ENCODE measurements around the gene POLR3B. TPM values are rescaled to one million over a fixed set of nuclear protein-coding genes. Genes with fewer than 3 reads are reported as not detected.
A peak's percentile ranks its signal among the peaks of the same experiment; 100 is the strongest.
"Not testable (repeated sequence)": the region's sequence is repeated elsewhere in the genome, so short reads cannot be mapped to it uniquely, and the experiment has no call there.

The POLR3B gene
- total RNA-seq, result 11.5 and 14.3 TPM in 2 replicates

DNA sequence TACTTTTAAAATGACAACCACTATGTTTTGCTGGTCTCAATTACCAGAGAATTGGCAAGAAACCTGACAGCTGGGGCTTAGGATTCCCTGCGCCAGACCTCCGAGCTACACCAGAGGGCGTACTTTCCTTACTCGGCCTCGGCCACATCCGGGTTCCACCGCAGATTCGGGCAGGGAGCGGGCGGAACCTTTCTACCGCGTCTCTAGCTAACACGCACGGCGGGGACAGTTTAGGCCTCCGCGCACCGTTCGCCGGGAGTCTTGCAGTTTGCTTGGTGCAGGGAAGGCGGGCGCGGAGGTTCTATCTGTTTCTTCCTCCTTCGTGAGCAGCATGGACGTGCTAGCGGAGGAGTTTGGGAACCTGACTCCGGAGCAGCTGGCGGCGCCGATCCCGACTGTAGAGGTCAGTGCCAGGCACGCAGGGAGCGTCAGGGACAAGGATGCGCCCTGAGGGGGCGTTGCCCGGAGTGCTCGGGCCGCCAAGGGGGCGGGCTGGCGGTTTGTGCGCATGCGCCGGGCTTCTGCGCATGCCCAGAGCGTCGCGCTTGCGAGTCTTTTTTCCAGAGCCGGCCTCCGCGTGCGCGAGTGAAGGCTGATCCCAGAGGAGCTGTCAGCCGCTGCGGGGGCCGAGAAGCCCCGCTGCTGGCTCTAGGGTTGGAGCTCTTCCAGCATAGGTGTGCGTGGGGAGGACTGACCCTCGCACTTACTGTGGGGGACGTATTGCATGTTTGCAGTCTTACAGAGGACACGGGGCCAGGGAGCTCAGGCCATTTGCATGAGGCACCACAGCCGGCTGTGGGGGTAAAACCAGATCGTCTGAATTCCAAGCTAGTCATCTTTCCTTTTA is at the start of gene POLR3B:
POLR3B (plus strand) TSS at position 200 of the 847 bp plus-strand sequence; CDS start at position 332, 132 bp downstream.
- H3K4me3 Mint-ChIP-seq, result peak within 1 kb of the TSS; percentile 85
- no peaks in the 10 kb centered on the region for H3K27me3 Mint-ChIP-seq (ENCODE audit: insufficient read depth)
- H3K27ac Mint-ChIP-seq, result peak within 1 kb of the TSS; percentile 79
- H3K4me1 Mint-ChIP-seq (ENCODE audit: low read depth), result peaks cover 16% of the 10 kb centered on the region
- peaks cover 4% of the 10 kb centered on the region for H3K36me3 Mint-ChIP-seq (ENCODE audit: low read depth)
- intact Hi-C loops (cut with micrococcal nuclease), result loop anchor here (1.0 to 10.0 kb wide), 12 partner anchors 29 to 1120 kb away; partner anchors contain the start of genes APPL2, C12orf75, CRY1 and MTERF2
- peak; percentile 94 for DNase-seq (ENCODE audit: low spot score)
- no peaks in the 10 kb centered on the region for H3K9me3 Mint-ChIP-seq

- no peak overlapping the region for H3K27ac Mint-ChIP-seq
- intact Hi-C loops (cut with micrococcal nuclease), result loop anchor here (5.0 kb wide), 1 partner anchor 594 kb away; no protein-coding TSS in a partner anchor
- peaks cover 2% of the 10 kb centered on the region for H3K36me3 Mint-ChIP-seq (ENCODE audit: low read depth)
These were observed 49.4 kb upstream of the POLR3B start for GRCh38 chr12:106308121-106308520.

GRCh38 chr12:106308611-106309010 is 48.9 kb upstream of the POLR3B start:
- intact Hi-C loops (cut with micrococcal nuclease), result loop anchor here (5.0 kb wide), 1 partner anchor 594 kb away; no protein-coding TSS in a partner anchor
- Mint-ChIP-seq H3K9me3 (no peaks in the 10 kb centered on the region), H3K27me3 (ENCODE audit: insufficient read depth) (no peaks in the 10 kb centered on the region), H3K27ac (no peak overlapping the region), H3K4me1 (ENCODE audit: low read depth) (peaks cover 32% of the 10 kb centered on the region), H3K4me3 (no peak overlapping the region), H3K36me3 (ENCODE audit: low read depth) (peaks cover 2% of the 10 kb centered on the region)
- no peak for DNase-seq (ENCODE audit: low spot score)

More at GRCh38 chr12:106308121-106308520, 49.4 kb upstream of the POLR3B start:
- no peak overlapping the region for H3K4me3 Mint-ChIP-seq
- H3K9me3 Mint-ChIP-seq, result no peaks in the 10 kb centered on the region
- no peak for DNase-seq (ENCODE audit: low spot score)
- peaks cover 37% of the 10 kb centered on the region for H3K4me1 Mint-ChIP-seq (ENCODE audit: low read depth)
- no peaks in the 10 kb centered on the region for H3K27me3 Mint-ChIP-seq (ENCODE audit: insufficient read depth)

- peaks cover 20% of the 10 kb centered on the region for H3K4me1 Mint-ChIP-seq (ENCODE audit: low read depth)
- H3K4me3 Mint-ChIP-seq, result no peak overlapping the region
- no peak for DNase-seq (ENCODE audit: low spot score)
- intact Hi-C loops (cut with micrococcal nuclease), result loop anchor here (5.0 kb wide), 1 partner anchor 592 kb away; no protein-coding TSS in a partner anchor
- H3K27ac Mint-ChIP-seq, result no peak overlapping the region
- peaks cover 2% of the 10 kb centered on the region for H3K36me3 Mint-ChIP-seq (ENCODE audit: low read depth)
- H3K27me3 Mint-ChIP-seq (ENCODE audit: insufficient read depth), result no peaks in the 10 kb centered on the region
- no peaks in the 10 kb centered on the region for H3K9me3 Mint-ChIP-seq
These were observed 47.7 kb upstream of the POLR3B start for GRCh38 chr12:106309671-106310505.

- H3K27me3 Mint-ChIP-seq (ENCODE audit: insufficient read depth), result no peaks in the 10 kb centered on the region
- H3K4me3 Mint-ChIP-seq, result no peak overlapping the region
- no peak for DNase-seq (ENCODE audit: low spot score)
- H3K9me3 Mint-ChIP-seq, result no peaks in the 10 kb centered on the region
- intact Hi-C loops (cut with micrococcal nuclease), result no loop called here
- H3K36me3 Mint-ChIP-seq (ENCODE audit: low read depth), result peaks cover 2% of the 10 kb centered on the region
- H3K4me1 Mint-ChIP-seq (ENCODE audit: low read depth), result peaks cover 12% of the 10 kb centered on the region
- no peak overlapping the region for H3K27ac Mint-ChIP-seq
These were observed 46.9 kb upstream of the POLR3B start for GRCh38 chr12:106310687-106311086.

DNA sequence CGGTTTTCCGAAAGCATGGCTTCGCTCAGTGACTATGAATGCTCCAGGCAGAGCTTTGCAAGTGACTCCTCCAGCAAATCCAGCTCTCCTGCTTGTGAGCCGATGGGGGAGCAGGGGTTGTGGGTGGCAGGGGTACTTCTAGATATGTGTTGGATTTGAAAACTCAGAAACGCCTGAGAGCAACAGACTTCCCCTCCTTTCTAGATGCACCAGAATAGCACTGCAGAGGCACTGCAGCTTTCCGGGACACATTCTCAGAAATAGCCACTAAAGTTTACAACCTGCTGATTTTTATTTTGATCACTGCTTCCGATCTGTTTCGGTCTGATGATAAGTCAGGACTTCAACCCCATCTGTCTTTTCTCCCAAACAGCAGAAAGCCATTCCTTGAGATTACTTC is 46.4 kb upstream of the POLR3B start:
- H3K9me3 Mint-ChIP-seq, result no peaks in the 10 kb centered on the region
- no peak for DNase-seq (ENCODE audit: low spot score)
- H3K27ac Mint-ChIP-seq, result no peak overlapping the region
- H3K36me3 Mint-ChIP-seq (ENCODE audit: low read depth), result peaks cover 2% of the 10 kb centered on the region
- intact Hi-C loops (cut with micrococcal nuclease), result no loop called here
- no peaks in the 10 kb centered on the region for H3K27me3 Mint-ChIP-seq (ENCODE audit: insufficient read depth)
- peaks cover 11% of the 10 kb centered on the region for H3K4me1 Mint-ChIP-seq (ENCODE audit: low read depth)
- no peak overlapping the region for H3K4me3 Mint-ChIP-seq

DNA sequence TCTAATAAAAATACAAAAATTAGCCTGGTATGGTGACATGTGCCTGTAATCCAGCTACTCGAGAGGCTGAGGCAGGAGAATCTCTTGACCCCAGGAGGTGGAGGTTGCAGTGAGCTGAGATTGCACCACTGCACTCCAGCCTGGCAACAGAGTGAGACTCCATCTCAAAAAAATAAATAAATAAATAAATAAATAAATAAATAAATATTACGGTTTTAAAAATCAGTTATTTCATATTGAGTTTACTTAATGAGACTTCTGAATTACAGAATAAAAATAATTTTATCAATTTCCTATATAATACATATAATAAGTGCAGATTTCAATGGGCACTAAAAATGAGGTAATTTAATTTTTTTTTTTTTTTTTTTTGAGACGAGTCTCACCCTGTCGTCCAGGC is 44.1 kb upstream of the POLR3B start:
- H3K27ac Mint-ChIP-seq; intact Hi-C loops (cut with micrococcal nuclease); H3K36me3 Mint-ChIP-seq (ENCODE audit: low read depth); H3K4me3 Mint-ChIP-seq; H3K9me3 Mint-ChIP-seq; DNase-seq (ENCODE audit: low spot score); H3K27me3 Mint-ChIP-seq (ENCODE audit: insufficient read depth): not testable (repeated sequence)
- peaks cover 11% of the 10 kb centered on the region for H3K4me1 Mint-ChIP-seq (ENCODE audit: low read depth)

DNA sequence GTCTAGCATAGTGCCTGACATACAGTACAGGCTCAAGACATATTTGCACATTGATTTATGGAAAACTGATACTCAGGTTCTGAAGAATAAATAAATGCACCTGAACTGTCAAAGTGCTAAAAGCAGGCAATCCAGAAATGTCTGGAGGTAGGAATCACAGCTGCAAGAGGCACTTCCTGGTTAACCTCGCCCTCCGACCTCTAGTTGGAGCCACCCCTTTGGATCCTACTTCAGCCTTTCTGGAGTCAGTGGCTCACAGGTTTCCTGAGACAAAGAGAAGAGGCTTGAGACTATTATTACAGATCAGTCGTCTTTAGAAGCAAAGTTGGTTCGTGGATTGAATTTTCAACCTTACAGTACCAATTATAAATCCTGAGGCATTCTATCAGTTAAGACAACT is 42.0 kb upstream of the POLR3B start:
- Mint-ChIP-seq H3K27ac (no peak overlapping the region), H3K4me3 (no peak overlapping the region), H3K4me1 (ENCODE audit: low read depth) (peaks cover 8% of the 10 kb centered on the region), H3K9me3 (no peaks in the 10 kb centered on the region), H3K27me3 (ENCODE audit: insufficient read depth) (no peaks in the 10 kb centered on the region), H3K36me3 (ENCODE audit: low read depth) (peaks cover 4% of the 10 kb centered on the region)
- intact Hi-C loops (cut with micrococcal nuclease), result no loop called here
- DNase-seq (ENCODE audit: low spot score), result no peak

DNA sequence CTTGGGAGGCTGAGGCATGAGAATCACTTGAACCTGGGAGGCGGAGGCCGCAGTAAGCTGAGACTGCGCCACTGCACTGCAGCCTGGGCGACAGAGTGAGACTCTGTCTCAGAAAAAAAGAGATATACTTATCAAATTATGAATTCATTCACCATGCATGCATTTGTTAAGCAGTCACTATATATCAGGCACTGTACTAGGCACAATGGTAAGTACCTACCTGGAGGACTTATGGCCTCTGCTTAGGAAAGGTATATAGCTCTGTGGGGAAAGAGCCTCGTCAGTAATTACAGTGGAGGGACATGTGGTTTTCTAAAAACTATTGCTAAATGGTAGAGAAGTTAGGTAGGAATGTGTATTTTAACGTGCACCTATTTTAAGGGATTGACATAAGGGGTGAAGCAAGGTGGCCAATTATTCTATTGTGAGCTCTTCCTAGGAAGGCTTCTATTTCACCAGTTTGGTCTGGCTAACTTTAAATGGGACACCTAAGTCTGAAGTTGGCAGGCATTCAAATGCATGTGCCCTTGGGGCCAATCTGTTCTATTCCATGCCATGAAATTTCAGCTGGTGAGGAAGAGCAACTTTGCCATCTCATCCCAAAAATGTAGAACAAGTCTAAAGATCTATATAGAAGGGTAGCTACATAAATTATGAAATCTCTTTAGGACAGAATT is 40.0 kb upstream of the POLR3B start:
- peaks cover 9% of the 10 kb centered on the region for H3K36me3 Mint-ChIP-seq (ENCODE audit: low read depth)
- intact Hi-C loops (cut with micrococcal nuclease), result no loop called here
- DNase-seq (ENCODE audit: low spot score), result no peak
- no peaks in the 10 kb centered on the region for H3K27me3 Mint-ChIP-seq (ENCODE audit: insufficient read depth)
- no peaks in the 10 kb centered on the region for H3K4me1 Mint-ChIP-seq (ENCODE audit: low read depth)
- no peak overlapping the region for H3K4me3 Mint-ChIP-seq
- no peak overlapping the region for H3K27ac Mint-ChIP-seq
- no peaks in the 10 kb centered on the region for H3K9me3 Mint-ChIP-seq

- no peak overlapping the region for H3K27ac Mint-ChIP-seq
- intact Hi-C loops (cut with micrococcal nuclease), result no loop called here
- H3K9me3 Mint-ChIP-seq, result no peaks in the 10 kb centered on the region
- H3K36me3 Mint-ChIP-seq (ENCODE audit: low read depth), result peaks cover 19% of the 10 kb centered on the region
- H3K27me3 Mint-ChIP-seq (ENCODE audit: insufficient read depth), result no peaks in the 10 kb centered on the region
- DNase-seq (ENCODE audit: low spot score), result no peak
- H3K4me3 Mint-ChIP-seq, result no peak overlapping the region
- H3K4me1 Mint-ChIP-seq (ENCODE audit: low read depth), result no peaks in the 10 kb centered on the region
These were observed 36.3 kb upstream of the POLR3B start for GRCh38 chr12:106321139-106321850.

GRCh38 chr12:106323537-106323936 is 34.0 kb upstream of the POLR3B start:
- Mint-ChIP-seq H3K36me3 (ENCODE audit: low read depth) (peaks cover 18% of the 10 kb centered on the region), H3K4me1 (ENCODE audit: low read depth) (no peaks in the 10 kb centered on the region), H3K27me3 (ENCODE audit: insufficient read depth) (no peaks in the 10 kb centered on the region), H3K27ac (no peak overlapping the region), H3K4me3 (no peak overlapping the region), H3K9me3 (no peaks in the 10 kb centered on the region)
- no peak for DNase-seq (ENCODE audit: low spot score)
- intact Hi-C loops (cut with micrococcal nuclease), result no loop called here

DNA sequence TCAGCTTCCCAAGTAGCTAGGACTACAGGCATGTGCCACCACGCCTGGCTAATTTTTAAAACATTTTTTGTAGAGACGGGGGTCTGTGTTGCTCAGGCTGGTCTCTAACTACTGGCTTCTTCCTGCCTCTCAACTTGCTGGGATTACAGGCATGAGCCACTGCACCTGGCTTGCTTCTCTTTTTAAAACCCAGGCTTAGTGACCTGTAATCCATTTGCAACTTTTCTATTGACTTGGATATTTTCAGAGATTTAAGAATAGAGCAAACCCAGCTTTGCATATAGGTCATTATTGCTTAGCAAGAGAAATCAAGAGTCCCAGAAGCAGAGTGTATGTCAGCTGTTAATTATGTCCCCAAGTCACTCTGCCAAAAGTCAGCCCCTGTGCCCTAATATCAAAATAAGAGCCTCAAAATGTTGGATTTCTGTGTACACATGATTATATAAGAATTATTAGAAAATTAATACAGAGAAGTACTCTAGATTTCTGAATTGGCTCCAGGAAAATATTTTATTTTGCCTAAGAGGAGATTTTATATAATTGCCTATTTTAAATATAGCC is 30.2 kb upstream of the POLR3B start:
- no peaks in the 10 kb centered on the region for H3K4me1 Mint-ChIP-seq (ENCODE audit: low read depth)
- no peaks in the 10 kb centered on the region for H3K27me3 Mint-ChIP-seq (ENCODE audit: insufficient read depth)
- no peak overlapping the region for H3K4me3 Mint-ChIP-seq
- H3K9me3 Mint-ChIP-seq, result no peaks in the 10 kb centered on the region
- DNase-seq (ENCODE audit: low spot score), result no peak
- peaks cover 16% of the 10 kb centered on the region for H3K36me3 Mint-ChIP-seq (ENCODE audit: low read depth)
- H3K27ac Mint-ChIP-seq, result no peak overlapping the region
- intact Hi-C loops (cut with micrococcal nuclease), result no loop called here
